ENCODE results near the gene FBXO4.

FBXO4 gene, protein sequence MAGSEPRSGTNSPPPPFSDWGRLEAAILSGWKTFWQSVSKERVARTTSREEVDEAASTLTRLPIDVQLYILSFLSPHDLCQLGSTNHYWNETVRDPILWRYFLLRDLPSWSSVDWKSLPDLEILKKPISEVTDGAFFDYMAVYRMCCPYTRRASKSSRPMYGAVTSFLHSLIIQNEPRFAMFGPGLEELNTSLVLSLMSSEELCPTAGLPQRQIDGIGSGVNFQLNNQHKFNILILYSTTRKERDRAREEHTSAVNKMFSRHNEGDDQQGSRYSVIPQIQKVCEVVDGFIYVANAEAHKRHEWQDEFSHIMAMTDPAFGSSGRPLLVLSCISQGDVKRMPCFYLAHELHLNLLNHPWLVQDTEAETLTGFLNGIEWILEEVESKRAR

GRCh38 chr5:41924872-41925554, at the start of gene FBXO4:
FBXO4 (plus strand) TSS chr5:41925281; CDS start chr5:41925310, 29 bp downstream.
- peak; percentile 83 for DNase-seq (ENCODE audit: low read depth, low spot score)

GRCh38 chr5:41876678-41877077, 48.4 kb upstream of the FBXO4 start:
- DNase-seq (ENCODE audit: low read depth, low spot score): no peak

- DNase-seq (ENCODE audit: low read depth, low spot score): no peak
Observed at GRCh38 chr5:41877408-41877807, 47.7 kb upstream of the FBXO4 start.

GRCh38 chr5:41878173-41878572, 46.9 kb upstream of the FBXO4 start:
- DNase-seq (ENCODE audit: low read depth, low spot score): no peak

GRCh38 chr5:41878643-41879478, 46.2 kb upstream of the FBXO4 start:
- no peak for DNase-seq (ENCODE audit: low read depth, low spot score)

GRCh38 chr5:41882765-41883164, 42.3 kb upstream of the FBXO4 start:
- DNase-seq (ENCODE audit: low read depth, low spot score): no peak

DNA sequence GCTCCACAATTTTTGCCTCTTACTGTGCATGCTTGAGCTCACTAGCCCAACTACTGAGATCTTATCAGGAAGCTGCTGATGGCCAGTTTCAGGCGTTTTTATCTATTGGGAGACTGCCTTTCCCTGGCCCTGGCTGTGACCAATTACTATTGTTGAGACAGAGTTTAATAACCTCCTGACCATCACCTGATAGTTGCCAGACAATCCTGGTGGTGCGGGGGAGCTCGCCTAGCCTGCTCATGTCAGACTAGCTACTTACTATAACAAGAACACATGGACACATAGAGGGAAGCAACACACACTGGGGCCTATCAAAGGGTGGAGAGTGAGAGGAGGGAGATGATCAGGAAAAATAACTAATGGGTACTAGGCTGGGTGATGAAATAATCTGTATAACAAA, 41.8 kb upstream of the FBXO4 start:
- no peak for DNase-seq (ENCODE audit: low read depth, low spot score)

DNA sequence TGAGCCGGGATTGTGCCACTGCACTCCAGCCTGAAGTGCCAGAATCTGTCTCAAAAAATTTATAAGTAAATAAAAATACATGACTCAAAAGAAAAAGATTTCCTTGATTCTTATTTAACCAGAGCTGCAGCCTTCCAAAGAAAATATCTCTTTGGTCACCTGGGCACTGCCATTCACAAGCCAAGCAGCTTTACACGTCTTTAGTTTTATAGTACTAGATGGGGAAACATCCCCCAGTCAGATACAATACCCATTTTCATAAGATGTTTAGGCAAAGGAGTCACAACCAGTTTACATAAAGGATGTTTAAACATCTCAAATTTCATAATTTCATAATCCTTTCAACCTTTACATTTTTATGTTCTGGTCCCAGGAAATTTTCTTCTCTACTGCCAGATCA, 41.1 kb upstream of the FBXO4 start:
- no peak for DNase-seq (ENCODE audit: low read depth, low spot score)

GRCh38 chr5:41885286-41885685, 39.8 kb upstream of the FBXO4 start:
- no peak for DNase-seq (ENCODE audit: low read depth, low spot score)

DNA sequence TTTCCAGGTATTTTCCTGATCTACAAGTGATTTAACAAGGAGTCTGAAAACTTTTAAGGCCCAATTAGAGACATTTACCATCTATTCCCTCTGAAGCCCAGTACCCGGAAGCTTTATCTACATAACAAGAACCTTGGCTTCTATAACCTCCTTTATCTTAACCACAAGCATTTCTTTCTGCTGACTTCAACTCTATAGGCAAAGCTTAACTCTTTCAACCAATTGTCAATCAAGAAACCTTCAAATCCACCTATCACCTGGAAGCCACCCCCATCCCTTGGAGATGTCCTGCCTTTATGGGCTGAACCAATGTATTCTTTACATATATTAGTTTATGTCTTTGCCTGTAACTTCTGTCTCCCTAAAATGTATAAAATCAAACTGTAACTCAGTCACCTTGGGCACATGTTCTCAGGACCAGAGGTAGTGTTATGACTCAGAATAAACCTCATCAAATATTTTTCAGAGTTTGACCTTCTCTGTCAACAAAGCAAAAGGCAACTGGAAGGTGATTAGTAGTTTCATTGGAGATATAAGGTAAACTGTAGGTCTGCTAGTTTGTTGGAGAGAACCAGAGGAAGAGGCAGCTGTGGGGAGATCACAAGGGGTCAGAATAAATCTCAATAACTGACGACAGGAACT, 33.9 kb upstream of the FBXO4 start:
- DNase-seq (ENCODE audit: low read depth, low spot score): no peak

- DNase-seq (ENCODE audit: low read depth, low spot score): no peak
Observed at GRCh38 chr5:41892031-41892430, 33.0 kb upstream of the FBXO4 start.

- no peak for DNase-seq (ENCODE audit: low read depth, low spot score)
Observed at GRCh38 chr5:41893074-41893851, 31.8 kb upstream of the FBXO4 start.

DNA sequence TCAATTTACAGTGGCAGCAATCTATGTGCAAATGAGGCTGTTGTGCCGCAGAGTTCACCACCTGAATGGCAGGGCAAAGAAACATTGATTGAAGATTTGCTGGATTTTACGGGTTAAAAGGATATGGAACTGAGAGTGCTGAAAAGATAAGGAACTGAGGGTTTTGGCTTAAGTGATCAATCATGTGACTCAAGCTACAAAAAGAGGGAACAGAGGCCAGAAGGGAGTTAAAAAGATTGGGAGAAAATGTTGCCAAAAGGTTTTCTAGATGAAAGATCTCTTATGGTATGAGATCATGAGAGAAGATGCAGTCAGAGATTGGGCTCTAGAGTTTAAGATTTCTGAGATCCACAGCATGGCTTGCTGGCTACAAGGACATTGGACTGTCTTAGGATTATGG, 28.9 kb upstream of the FBXO4 start:
- no peak for DNase-seq (ENCODE audit: low read depth, low spot score)

DNA sequence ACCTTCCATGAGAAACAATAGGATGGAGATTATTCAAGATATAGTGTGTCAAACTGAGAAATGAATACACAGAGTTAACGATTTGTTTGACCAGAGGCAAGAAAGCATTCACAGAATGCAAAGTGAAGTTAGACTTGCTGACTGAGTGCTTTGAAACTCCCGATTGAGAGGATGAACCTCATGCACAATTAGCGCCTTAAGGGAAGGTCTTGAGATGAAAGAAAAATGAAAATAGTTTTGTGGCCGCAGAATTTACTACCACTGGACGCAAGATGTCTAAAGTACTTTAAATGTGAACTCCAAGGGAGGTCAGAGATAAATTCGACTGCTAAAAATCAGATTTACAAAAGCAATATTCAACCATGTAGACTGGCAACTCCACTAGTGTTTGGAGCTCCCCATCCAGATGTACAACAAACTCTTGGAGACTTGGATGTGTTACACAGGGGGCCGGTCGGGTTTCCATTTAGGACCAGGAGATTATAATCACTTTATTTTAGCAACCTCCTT, 21.6 kb upstream of the FBXO4 start:
- DNase-seq (ENCODE audit: low read depth, low spot score): no peak

- DNase-seq (ENCODE audit: low read depth, low spot score): peak; percentile 100
Observed at GRCh38 chr5:41903892-41904799, 20.9 kb upstream of the FBXO4 start, which contains the start of gene RIMOC1. RIMOC1 (plus strand) TSS chr5:41904344; CDS start chr5:41904368, 24 bp downstream.

DNA sequence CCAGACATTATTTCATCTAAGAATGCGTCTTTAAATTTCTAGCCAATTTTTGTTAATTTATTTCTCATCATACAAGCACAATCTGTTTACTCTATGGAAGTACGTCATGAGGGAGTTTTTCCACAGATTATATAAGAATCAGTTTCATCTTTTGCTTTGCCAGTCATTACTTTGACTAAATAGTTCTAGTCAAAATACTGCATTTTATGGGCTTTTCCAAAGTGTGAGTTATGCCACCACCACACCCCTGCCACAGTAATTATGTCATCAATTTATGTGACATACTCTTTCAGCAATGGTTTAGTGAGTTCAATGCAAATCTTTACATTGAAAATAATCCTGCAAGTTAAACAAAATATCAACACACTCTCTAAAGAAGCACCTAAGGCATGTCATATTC, 18.9 kb upstream of the FBXO4 start:
- DNase-seq (ENCODE audit: low read depth, low spot score): no peak

DNA sequence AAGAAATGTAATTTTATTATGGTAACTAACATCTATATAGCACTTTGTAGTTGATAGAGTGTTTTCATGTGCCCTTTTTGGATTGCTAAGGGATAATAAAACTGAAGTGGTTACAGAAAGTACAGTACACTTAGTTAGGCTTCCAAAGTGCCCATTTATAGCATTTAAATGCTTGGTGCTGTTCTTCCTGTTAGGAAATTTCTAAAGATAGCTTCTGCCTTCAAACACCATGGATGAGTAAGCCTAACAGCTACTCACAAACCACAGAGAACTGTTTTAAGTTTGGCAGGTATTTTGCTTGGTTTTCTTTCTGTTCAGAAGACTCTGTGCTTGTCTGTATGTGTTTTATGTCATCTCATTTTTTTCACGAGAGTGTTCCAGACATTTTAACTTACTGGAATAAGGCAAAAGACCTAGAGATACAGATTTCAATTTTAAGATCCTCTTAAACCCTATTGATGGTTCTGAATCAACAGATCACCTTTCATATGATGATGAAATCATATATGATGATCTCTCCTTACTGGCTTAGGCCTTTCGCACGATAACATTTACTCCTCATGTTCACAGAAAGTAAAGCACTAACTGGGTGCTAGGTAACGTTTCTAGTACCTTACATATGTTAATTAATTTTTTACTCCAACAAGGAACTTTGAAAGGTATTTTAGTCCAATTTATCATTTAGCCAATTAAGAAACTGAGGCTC, 16.6 kb upstream of the FBXO4 start:
- DNase-seq (ENCODE audit: low read depth, low spot score): no peak

- no peak for DNase-seq (ENCODE audit: low read depth, low spot score)
Observed at GRCh38 chr5:41918105-41918504, 7.0 kb upstream of the FBXO4 start.

DNA sequence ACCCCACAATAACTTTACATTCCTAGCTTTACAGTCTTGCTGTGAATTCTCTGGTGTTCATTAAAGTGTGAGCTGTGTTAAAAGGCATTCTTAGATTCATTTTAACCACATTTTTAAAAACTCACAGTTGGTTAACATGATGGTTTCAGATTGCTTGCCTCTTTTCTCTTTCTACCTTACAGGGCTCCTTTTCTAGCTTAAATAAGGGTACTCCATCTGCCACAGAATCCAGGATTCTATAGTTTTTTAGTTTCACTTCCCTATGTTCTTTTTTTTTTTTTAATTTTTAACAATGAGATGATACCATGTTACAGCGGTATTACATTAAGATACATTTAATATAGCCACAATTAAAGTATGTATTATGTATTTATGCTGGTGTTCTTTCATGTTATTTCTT, 3.9 kb upstream of the FBXO4 start:
- DNase-seq (ENCODE audit: low read depth, low spot score): no peak
